B cell (primary cell): Measurements from ENCODE around the gene VCX2.

Experiments used
- EZH2 ChIP-seq: IDR thresholded peaks from 2 replicates; pipeline ENCODE4 v1.6.1; 2012; ENCODE audit warnings: borderline replicate concordance, low read depth, mild to moderate bottlenecking, moderate library complexity, low read length; ENCODE audit not compliant: insufficient read depth, poor library complexity, severe bottlenecking
- TF ChIP-seq, protein P1 (sequence below): fragments of 200-600 bp; IDR thresholded peaks from one replicate; pipeline ENCODE4 v1.8.0; 2022; ENCODE audit warnings: antibody characterized with exemption, mild to moderate bottlenecking

DNA sequence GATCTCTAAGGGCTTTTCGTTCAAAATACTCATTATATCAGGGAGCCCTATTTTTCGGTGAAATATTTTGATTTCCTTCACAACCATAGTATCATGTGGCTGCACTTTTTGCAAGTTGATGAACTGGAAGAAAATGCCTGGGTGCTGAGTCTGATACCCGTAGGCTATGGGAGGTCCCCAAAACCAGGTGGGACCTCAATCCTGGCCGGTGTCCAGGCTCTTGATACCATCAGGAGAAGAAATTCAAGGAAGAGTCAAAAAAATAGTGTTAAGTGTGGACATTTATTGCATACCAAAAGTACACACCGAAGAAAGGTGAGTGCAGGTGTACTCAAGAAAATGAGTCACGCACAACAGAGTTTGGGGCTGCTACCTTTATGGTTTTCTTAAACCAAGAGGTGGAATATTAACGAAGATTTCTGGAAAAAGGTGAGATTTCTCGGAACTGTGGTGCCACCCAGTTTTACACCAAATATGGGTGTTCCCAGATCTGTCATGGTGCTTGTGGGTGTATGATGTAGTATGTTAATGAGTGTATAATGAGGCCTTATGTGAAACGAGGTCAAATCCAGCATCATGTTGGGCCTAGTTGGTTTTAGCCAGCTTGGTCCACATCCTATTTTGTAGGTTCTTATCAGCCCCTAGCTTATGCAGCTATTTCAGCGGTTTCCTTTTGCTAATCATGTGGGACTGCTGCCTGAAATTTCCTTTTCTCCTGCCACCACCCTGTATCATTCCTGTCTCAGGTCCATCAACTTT lies 29.9 kb downstream of the VCX2 start:
- TF ChIP-seq, protein P1, sequence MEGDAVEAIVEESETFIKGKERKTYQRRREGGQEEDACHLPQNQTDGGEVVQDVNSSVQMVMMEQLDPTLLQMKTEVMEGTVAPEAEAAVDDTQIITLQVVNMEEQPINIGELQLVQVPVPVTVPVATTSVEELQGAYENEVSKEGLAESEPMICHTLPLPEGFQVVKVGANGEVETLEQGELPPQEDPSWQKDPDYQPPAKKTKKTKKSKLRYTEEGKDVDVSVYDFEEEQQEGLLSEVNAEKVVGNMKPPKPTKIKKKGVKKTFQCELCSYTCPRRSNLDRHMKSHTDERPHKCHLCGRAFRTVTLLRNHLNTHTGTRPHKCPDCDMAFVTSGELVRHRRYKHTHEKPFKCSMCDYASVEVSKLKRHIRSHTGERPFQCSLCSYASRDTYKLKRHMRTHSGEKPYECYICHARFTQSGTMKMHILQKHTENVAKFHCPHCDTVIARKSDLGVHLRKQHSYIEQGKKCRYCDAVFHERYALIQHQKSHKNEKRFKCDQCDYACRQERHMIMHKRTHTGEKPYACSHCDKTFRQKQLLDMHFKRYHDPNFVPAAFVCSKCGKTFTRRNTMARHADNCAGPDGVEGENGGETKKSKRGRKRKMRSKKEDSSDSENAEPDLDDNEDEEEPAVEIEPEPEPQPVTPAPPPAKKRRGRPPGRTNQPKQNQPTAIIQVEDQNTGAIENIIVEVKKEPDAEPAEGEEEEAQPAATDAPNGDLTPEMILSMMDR: no peak
- no peak for TF ChIP-seq EZH2
